HG02588 (cell line): Measurements from ENCODE around the gene UFC1.

Experiments
- ATAC-seq: cut with Tn5 transposase; IDR thresholded peaks from one replicate; pipeline ENCODE4 v1.9.1; 2021; ENCODE audit warnings: mild to moderate bottlenecking, moderate library complexity; ENCODE audit not compliant: unreplicated experiment

Gene UFC1

DNA sequence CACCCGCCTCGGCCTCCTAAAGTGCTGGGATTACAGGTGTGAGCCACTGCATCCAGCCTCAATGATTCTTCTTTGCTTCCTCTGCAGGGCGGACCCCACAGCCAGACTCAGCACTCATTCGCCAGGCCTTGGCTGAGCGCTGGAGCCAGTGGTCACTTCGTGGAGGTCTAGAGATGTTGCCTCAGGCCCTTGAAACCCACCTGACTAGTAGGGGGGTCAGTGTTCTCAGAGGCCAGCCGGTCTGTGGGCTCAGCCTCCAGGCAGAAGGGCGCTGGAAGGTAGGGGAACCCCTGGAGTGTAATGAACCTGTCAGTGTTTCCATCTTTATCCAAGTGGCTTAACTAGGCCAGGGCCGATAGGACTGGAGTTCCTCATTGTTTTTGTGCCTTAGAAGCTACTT, 15.1 kb downstream of the UFC1 start:
- no peak for ATAC-seq

DNA sequence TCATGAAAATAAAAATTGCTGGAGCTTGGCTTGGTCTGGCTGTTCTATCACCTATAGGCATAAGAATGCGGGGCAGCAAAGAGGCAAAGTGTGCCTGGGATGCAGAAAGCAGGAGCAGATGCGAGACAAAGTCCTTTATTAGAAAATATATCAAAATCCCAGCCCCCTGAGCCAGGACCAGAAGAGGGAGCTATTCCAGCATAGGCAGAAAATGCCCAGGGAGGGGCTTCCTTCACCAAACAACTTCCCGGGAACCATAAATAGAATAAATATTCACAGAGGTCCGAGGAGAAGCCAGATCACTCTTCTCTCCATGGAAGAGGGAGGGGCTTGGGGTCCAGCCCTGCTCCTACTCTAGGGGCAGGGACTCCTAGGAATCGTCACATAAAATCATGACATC, 17.4 kb downstream of the UFC1 start:
- ATAC-seq, result no peak

DNA sequence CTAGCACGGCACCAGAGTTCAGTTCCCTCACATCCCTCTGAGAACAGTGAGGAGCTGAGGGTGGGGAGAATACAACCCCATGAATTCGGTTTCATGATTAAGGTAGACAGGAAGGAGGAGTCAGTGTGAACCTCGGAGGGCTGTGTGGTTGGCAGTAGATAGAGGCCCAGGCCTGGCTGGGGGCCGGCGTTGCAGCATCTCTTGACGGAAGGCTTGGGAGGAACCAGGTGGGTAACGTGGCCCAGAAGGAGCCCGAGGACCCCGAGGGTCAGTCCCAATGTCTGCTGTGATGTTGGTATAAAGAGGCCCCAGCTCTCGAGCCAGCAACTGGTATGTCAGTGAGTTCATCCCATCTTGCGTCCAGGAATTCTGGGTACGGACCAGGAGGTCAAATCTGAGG, 17.9 kb downstream of the UFC1 start:
- ATAC-seq, result no peak

DNA sequence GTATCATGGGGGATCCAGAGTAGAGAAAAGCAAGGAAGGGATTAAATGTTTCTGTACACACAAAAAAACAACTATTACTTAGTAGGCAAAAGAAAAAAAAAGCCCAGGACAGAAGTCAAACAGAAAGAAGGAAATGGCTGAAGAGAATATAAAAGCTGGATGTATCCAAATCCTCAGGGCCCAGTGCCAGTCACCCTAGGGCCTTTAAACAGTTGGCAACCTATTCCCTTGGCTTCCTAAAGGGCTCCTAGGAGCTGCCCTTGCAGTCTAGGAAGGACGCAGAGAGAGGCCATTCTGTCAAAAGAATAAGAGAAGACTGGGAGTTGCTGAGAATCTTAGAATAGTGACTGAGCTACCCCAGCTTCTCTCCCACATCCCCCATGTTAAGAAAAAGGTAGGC, 18.6 kb downstream of the UFC1 start:
- no peak for ATAC-seq

GRCh38 chr1:161172776-161173376, 19.1 kb downstream of the UFC1 start:
- ATAC-seq, result no peak

DNA sequence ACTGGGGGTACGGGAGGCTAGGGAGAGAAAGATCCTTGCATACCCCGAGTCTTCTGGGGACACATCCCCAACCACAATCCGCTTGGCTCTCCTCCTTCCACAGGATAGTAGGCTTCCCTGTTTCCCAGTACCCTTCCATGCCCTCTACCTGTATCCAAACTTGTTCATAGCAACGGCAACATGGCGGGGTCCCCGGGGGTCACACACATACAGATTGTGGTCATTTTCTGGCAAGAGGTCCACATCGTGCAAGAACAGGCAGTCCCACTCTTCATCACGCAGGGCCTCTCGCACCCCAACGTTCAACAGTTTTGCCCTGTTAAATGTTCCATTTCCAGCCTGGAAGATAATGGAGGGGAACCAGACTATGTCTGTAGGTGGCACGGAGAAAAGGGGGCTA, 19.9 kb downstream of the UFC1 start:
- no peak for ATAC-seq

GRCh38 chr1:161174911-161175310, 21.1 kb downstream of the UFC1 start:
- ATAC-seq, result no peak

DNA sequence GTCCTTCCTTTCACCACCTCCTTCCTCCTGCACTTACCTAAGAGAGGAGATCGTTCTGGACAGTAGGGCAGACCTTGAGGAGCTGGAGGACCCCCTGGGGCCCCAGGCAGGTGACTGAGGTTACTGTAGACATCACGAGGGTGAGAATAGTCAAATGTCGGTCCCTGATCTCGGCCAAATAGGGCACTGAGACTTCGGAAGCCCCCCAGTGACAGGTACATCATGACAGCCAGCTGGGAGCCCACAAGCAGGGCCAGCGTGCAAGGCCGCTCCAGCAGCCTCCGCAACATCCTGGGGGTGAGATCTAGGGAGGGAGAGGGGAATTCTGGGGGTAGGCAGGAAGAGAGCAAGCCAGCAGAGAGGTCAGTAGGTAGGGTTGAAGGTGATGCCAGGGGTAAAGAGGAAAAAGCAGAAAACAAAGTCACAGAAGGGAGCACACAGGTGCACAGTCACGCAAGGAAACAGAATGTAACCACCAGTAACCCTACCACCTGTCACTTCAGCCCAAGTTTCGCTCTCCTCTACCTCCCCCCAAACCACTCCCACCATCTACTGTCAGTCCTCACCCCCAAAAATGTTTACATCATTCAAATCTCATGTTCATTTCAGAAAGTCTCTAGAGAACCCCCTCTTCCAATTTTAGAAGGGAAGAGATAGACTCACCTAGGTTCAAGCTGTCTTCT, 22.1 kb downstream of the UFC1 start:
- no peak for ATAC-seq

- ATAC-seq, result no peak
These were observed 22.8 kb downstream of the UFC1 start for GRCh38 chr1:161176468-161177111.

DNA sequence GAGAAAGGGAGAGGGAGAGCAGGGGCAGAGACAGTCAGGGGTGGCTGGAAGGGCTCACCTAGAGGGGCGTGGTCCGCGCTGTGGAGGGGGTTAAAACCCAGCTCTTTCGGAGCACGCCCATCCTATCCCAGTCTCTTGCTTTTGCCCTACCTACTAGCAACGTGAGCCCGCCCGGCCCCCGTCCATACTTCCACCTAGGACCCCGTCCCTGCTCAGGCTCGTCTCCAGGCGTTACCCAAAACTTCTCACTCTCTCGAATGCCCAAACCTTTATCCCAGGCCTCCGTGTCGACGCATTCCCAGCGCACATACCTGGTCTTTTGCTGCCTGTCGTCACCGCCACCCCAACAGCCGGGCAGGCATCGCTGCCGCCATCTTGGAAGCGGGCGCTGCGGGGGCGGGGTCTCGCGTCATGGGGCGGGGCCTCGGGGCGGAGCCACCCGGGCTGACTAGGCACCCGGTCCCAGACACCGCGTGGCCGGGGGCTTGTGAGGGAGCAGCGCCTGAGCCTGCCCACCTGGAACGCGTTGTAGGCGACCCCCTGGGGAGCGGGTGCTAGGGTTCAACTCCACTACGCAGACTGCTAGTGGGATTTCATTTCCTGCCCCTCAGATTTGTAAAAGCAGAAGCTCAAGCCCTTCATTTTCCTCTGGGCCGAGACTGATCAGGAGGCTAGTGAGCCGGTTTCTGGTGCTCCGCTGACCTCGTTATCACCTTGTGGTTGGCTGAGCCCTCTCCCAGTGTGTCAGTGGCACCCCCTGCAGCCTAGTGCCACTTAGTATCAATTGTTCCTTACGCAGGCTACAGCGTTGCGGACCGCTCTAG, 23.5 kb downstream of the UFC1 start, which contains the start of gene B4GALT3:
Gene B4GALT3 (minus strand): TSS at position 396 of the 824 bp plus-strand sequence. CDS start 1,447 bp downstream, outside the sequence.
- ATAC-seq, result peak; percentile 87

DNA sequence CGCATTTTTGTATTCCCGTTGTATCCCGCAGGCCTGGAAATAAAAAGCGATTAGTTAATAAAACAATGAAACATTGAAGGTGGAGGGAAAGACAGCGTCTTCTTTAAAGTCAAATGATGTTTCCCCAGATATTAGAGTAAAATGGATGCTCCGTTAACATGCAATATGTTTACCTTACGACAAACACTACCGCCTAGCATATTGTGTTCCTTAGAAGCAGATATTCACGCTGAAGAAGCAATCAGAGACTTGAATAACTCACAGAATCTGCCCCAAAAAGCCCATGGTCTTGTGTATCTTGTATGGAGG, 24.1 kb downstream of the UFC1 start:
- no peak for ATAC-seq

- no peak for ATAC-seq
These were observed 25.9 kb downstream of the UFC1 start for GRCh38 chr1:161179698-161180097.

DNA sequence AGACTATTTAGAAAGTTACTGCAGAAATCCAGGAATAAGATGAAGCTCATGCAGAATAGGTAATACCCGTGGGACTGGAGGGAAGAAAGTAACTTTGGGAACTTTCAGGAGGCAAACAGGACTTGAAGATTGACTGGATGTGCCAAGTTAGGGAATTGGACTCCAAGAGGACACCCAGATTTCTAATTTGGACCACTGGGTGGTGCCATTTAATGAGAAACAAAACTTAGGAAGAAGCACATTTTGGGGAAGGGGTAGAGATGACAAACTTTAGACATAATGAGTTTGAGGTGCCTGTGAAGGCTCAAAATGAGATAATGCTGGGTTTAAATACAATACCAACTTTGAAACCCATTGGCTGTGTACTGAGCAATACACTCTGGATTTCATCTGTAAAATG, 26.9 kb downstream of the UFC1 start:
- ATAC-seq, result no peak

- ATAC-seq, result peak; percentile 37
These were observed 28.4 kb downstream of the UFC1 start for GRCh38 chr1:161182214-161182613.

GRCh38 chr1:161185282-161185682, 31.5 kb downstream of the UFC1 start:
- ATAC-seq, result peak; percentile 59

DNA sequence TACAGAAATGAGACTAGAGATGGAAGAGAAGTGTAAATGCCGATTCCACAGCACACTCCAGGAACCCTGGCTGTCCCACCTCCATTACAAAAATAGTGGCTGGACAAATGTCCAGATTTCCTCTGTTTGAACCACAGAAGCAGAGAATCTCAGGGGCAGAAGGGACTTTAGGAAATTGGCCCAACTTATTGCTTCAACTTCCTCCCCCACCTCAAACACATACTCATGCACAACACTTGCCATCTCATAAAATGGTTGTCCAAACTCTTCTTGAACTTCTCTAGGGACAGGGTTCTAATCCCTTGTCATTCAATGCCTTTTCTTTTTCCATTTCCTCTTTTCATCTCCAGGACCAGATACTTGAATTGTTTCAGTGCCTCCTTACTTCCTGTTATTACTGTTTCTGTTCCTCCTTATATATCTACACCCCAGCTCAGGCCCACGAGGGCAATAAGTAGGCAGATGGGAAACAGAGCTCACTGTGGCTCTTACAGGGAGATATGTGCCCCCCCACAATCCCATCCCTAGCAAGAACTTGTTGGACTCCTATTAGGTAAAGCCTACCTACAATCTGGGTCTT, 32.0 kb downstream of the UFC1 start:
- peak; percentile 28 for ATAC-seq

DNA sequence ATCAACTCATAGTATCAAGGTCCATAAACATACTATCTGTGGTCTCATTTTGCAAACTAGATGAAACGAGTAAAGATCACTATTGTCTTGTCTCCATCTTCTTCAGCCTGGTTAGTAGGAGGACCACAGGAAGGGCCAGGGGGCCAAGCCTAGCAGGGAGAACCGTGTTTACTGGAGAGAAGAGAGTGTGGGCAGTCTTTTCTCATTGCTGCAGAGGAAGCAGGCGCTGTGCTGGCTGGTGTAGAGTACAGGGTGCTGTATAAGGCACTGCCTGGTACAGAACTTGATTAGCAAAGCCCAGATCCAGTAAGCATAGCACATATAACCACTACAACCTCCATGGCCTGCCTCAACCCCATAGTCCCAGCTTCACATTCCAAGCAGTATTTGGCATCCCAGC, 33.5 kb downstream of the UFC1 start:
- no peak for ATAC-seq

- ATAC-seq, result no peak
These were observed 34.6 kb downstream of the UFC1 start for GRCh38 chr1:161188381-161188780.

- no peak for ATAC-seq
These were observed 35.3 kb downstream of the UFC1 start for GRCh38 chr1:161189036-161189435.

GRCh38 chr1:161190962-161191521, 37.3 kb downstream of the UFC1 start:
- ATAC-seq, result no peak

DNA sequence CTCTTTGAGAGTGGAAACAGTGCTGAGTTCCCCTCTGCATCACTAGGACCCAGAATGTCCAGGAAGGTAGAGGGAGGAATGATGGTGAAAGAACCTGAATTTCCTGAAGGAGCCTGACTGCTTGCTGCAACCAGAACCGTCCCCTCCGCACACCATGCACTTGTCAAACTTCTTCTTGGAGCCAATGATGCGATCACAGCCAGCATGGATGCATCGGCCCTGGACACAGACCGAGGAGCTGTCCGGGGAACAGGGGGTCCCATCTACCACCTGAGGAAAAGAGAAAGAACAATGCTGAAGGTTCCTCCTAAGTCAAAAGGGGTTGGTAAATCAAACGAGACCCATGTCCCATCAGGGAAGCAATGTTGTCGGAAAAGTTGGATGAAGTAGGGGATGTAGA, 38.2 kb downstream of the UFC1 start:
- ATAC-seq, result no peak
